Ascending aorta (tissue), 2 donors: ENCODE results near the gene CEP41. TPM values are rescaled to one million over a fixed set of nuclear protein-coding genes. Genes with fewer than 3 reads are reported as not detected.

ENCODE experiments used
- DNase-seq, 2 donors: peaks; one replicate each; pipeline ENCODE4 v3.0.0-alpha.2; 2019; ENCODE audit warnings: low spot score in 2 of 2
- H3K27ac ChIP-seq, 2 donors: fragments of 200-600 bp; sonication (generic); one replicate each; pipeline ENCODE4 v1.5.1; 2016 to 2017; ENCODE audit warnings: mild to moderate bottlenecking in 1 of 2
- H3K27me3 ChIP-seq: fragments of 200-600 bp; sonication (generic); one replicate; pipeline ENCODE4 v1.5.1; 2017
- H3K36me3 ChIP-seq, 2 donors: fragments of 200-600 bp; sonication (generic); one replicate each; pipeline ENCODE4 v1.5.1; 2016
- H3K4me1 ChIP-seq, 2 donors: fragments of 200-600 bp; sonication (generic); one replicate each; pipeline ENCODE4 v1.5.1; 2016 to 2017; ENCODE audit warnings: mild to moderate bottlenecking in 1 of 2
- H3K4me3 ChIP-seq, 2 donors: fragments of 200-600 bp; sonication (generic); one replicate each; pipeline ENCODE4 v1.5.1; 2016 to 2017; ENCODE audit warnings: mild to moderate bottlenecking in 1 of 2
- H3K9me3 ChIP-seq, 2 donors: fragments of 200-600 bp; sonication (generic); one replicate each; pipeline ENCODE4 v1.5.1; 2016
- intact Hi-C: fragments of 100-400 bp; cut with DNase I; formaldehyde crosslinking; loops from one replicate; pipeline ENCODE4 v1.15.1; 2023
- total RNA-seq: library from RNA; depleted of rRNA; stranded (reverse); fragments of >200 nt; gene quantifications from one replicate; pipeline ENCODE4 v1.1.0, GENCODE V29; 2016
- TF ChIP-seq, protein P1 (sequence below), 3 experiments: fragments of 200-600 bp in 2 of 3; fragments of 450-650 bp in 1 of 3; sonication (generic) in 2 of 3; IDR thresholded peaks; one replicate each; pipeline ENCODE4 v1.5.1; 2016 to 2019; ENCODE audit warnings: antibody characterized with exemption in 3 of 3, mild to moderate bottlenecking in 1 of 3, moderate library complexity in 1 of 3

CEP41 gene
- total RNA-seq, 1 donor from 2014 or later: 4.3 TPM

GRCh38 chr7:130425796-130426195 is 15.0 kb downstream of the CEP41 start:
- H3K4me3 ChIP-seq: no peak overlapping the region
- H3K27ac ChIP-seq: no peak overlapping the region
- no peak for DNase-seq
- TF ChIP-seq, protein P1, sequence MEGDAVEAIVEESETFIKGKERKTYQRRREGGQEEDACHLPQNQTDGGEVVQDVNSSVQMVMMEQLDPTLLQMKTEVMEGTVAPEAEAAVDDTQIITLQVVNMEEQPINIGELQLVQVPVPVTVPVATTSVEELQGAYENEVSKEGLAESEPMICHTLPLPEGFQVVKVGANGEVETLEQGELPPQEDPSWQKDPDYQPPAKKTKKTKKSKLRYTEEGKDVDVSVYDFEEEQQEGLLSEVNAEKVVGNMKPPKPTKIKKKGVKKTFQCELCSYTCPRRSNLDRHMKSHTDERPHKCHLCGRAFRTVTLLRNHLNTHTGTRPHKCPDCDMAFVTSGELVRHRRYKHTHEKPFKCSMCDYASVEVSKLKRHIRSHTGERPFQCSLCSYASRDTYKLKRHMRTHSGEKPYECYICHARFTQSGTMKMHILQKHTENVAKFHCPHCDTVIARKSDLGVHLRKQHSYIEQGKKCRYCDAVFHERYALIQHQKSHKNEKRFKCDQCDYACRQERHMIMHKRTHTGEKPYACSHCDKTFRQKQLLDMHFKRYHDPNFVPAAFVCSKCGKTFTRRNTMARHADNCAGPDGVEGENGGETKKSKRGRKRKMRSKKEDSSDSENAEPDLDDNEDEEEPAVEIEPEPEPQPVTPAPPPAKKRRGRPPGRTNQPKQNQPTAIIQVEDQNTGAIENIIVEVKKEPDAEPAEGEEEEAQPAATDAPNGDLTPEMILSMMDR (IDR thresholded peaks at IDR 0.05): no peak
- intact Hi-C loops: no loop called here
- H3K4me1 ChIP-seq: no peaks in the 10 kb centered on the region
- no peaks in the 10 kb centered on the region for H3K36me3 ChIP-seq
- no peaks in the 10 kb centered on the region for H3K9me3 ChIP-seq
- no peaks in the 10 kb centered on the region for H3K27me3 ChIP-seq

DNA sequence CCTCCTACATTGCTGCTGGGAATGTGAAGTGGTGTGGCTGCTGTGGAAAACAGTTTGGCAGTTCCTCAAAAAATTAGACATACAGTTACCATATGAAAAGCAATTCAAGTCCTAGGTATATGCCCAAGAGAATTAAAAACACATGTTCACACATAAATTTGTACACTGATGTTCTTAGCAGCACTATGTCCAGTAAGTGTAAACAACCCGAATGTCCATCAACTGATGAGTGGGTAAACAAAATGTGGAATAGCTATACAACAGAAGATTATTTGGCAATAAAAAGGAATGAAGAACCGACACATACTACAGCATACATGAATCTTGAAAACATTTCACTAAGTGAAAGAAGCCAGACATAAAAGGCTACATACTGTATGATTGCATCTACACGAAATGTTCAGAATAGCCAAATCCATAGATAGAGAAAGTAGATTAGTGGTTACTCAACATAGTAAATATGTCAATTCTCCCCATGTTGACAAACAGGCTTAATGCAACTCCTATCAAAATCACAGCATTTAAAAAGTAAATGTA is 17.2 kb downstream of the CEP41 start:
- TF ChIP-seq, protein P1 (IDR thresholded peaks at IDR 0.05): no peak
- DNase-seq: no peak
- no peaks in the 10 kb centered on the region for H3K4me1 ChIP-seq
- H3K36me3 ChIP-seq: no peaks in the 10 kb centered on the region
- H3K9me3 ChIP-seq: no peaks in the 10 kb centered on the region
- intact Hi-C loops: no loop called here
- H3K27me3 ChIP-seq: no peaks in the 10 kb centered on the region
- no peak overlapping the region for H3K27ac ChIP-seq
- no peak overlapping the region for H3K4me3 ChIP-seq

DNA sequence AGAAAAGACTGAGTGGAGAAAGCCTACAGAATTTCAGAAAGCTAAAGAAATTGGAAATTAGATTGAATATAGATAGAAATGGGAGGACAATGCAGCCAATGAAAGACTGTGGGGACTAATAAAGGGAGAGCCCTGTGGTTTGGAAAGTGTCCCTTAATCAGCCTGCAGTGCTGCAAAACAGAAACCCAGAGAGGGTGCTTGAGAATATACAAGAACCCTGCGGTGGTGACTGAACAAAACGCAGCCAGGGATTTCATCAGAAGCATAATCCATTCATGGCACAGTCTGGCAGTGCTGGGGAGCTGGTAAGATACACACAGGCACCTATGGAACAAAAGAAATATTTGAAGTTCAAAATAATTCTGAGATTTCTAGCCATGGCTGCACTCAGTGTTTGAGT is 19.1 kb downstream of the CEP41 start:
- Histone ChIP-seq H3K4me1 (no peaks in the 10 kb centered on the region), H3K9me3 (no peaks in the 10 kb centered on the region), H3K27me3 (no peaks in the 10 kb centered on the region), H3K36me3 (no peaks in the 10 kb centered on the region), H3K4me3 (no peak overlapping the region), H3K27ac (no peak overlapping the region)
- DNase-seq: no peak
- intact Hi-C loops: no loop called here
- TF ChIP-seq, protein P1 (IDR thresholded peaks at IDR 0.05): no peak

DNA sequence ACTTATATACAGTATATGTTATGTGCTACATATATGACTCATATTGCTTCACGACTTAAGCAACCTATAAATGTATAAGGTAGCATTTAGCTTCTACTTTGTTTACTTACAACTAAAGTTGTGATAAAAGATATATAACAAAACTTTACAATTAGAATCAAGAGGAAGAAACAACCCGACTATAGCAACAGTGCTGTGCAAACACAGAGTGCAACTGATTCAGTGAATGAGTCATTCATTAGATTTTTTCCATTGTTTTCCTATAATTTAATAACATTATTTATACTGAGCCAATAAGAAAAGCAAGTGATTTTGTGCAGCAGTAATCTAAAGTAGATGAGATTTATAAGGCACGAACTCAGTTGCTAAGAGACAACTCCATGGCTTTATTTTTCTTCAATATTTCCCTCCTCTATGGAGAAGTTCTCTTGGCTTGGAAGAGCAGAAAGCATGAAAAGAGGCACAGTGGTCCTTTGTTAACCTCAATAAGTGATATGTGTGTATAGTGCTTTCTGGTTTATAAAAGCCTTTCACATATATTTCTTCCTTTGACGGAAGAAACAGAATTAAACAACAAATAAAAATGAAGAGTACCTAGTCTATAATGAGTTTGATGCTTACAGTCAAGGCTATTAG is 19.8 kb downstream of the CEP41 start:
- no peak overlapping the region for H3K27ac ChIP-seq
- no peak for DNase-seq
- H3K4me1 ChIP-seq: no peaks in the 10 kb centered on the region
- no peaks in the 10 kb centered on the region for H3K36me3 ChIP-seq
- intact Hi-C loops: no loop called here
- H3K4me3 ChIP-seq: no peak overlapping the region
- TF ChIP-seq, protein P1 (IDR thresholded peaks at IDR 0.05): no peak
- no peaks in the 10 kb centered on the region for H3K9me3 ChIP-seq
- H3K27me3 ChIP-seq: no peaks in the 10 kb centered on the region

DNA sequence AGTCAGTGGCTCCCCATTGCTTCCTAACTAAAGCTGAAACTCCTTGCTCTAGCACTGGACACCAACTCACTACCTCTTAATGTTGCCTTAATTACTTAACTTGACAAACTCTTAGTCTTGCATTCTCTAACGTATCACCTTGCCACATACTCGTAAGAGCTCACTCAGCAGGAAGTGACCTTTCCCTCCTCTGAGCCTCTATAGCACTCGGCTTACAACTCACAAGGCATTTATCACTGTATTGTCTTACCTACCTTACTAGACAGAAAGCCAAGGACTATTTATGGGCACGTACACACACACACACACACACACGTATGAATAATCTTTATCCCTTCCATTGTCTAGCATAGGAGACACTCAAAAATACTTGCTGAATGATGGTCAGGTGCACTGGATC is 21.2 kb downstream of the CEP41 start:
- Histone ChIP-seq H3K4me3 (no peak overlapping the region), H3K9me3 (no peaks in the 10 kb centered on the region), H3K4me1 (no peaks in the 10 kb centered on the region), H3K36me3 (no peaks in the 10 kb centered on the region), H3K27me3 (no peaks in the 10 kb centered on the region), H3K27ac (no peak overlapping the region)
- TF ChIP-seq, protein P1 (IDR thresholded peaks at IDR 0.05): no peak
- intact Hi-C loops: no loop called here
- DNase-seq: no peak
